Epithelial cell of proximal tubule (primary cell): Measurements from ENCODE around the gene GCK. TPM values are rescaled to one million over a fixed set of nuclear protein-coding genes. Genes with fewer than 3 reads are reported as not detected.

ENCODE experiments used
- DNase-seq: peaks from one replicate; pipeline ENCODE4 v3.0.0-alpha.2; 2011; ENCODE audit warnings: low read depth
- H3K4me3 ChIP-seq: 2 replicates; pipeline ENCODE4 v1.5.1; 2011; ENCODE audit warnings: low read depth, mild to moderate bottlenecking, low read length
- CTCF ChIP-seq: conservative IDR thresholded peaks from 2 replicates; pipeline ENCODE4 v1.5.1; 2012; ENCODE audit warnings: low read depth, mild to moderate bottlenecking, low read length
- total RNA-seq: library from RNA; depleted of rRNA; stranded (reverse); fragments of >200 nt; gene quantifications from 2 replicates; pipeline ENCODE4 v1.2.3, GENCODE V29; 2015

GCK gene
- total RNA-seq, 1 donor from 2014 or later = 1.0 TPM

- no peak for TF ChIP-seq CTCF
- no peak for DNase-seq
- H3K4me3 ChIP-seq = no peak overlapping the region
Measured at GRCh38 chr7:44232901-44233715, 43.9 kb upstream of the GCK start.

GRCh38 chr7:44232396-44232795, 43.2 kb upstream of the GCK start:
- DNase-seq = no peak
- H3K4me3 ChIP-seq = no peak overlapping the region
- no peak for TF ChIP-seq CTCF

GRCh38 chr7:44231088-44231487, 41.8 kb upstream of the GCK start:
- no peak for DNase-seq
- no peak for TF ChIP-seq CTCF
- H3K4me3 ChIP-seq = no peak overlapping the region

GRCh38 chr7:44230286-44230685, 41.0 kb upstream of the GCK start:
- H3K4me3 ChIP-seq = no peak overlapping the region
- no peak for TF ChIP-seq CTCF
- no peak for DNase-seq

GRCh38 chr7:44229546-44230105, 40.4 kb upstream of the GCK start:
- no peak for TF ChIP-seq CTCF
- no peak for DNase-seq
- no peak overlapping the region for H3K4me3 ChIP-seq

GRCh38 chr7:44228571-44229350, 39.5 kb upstream of the GCK start:
- no peak for DNase-seq
- H3K4me3 ChIP-seq = no peak overlapping the region
- TF ChIP-seq CTCF = no peak
